ENCODE measurements around the gene PAQR4.

PAQR4 gene

GRCh38 chr16:3007957-3008689 is 39.0 kb downstream of the PAQR4 start:
- DNase-seq: no peak

- no peak for DNase-seq
Measured at GRCh38 chr16:3008690-3009037, 39.5 kb downstream of the PAQR4 start.

- DNase-seq: no peak
Measured at GRCh38 chr16:3009568-3010390, 40.6 kb downstream of the PAQR4 start.

GRCh38 chr16:3010510-3010909 is 41.4 kb downstream of the PAQR4 start:
- no peak for DNase-seq

GRCh38 chr16:3012246-3012645 is 43.1 kb downstream of the PAQR4 start:
- DNase-seq: no peak

GRCh38 chr16:3012828-3013420 is 43.8 kb downstream of the PAQR4 start, which contains the start of gene CLDN9:
Gene CLDN9 (plus strand): TSS chr16:3012923. CDS start chr16:3013363, 440 bp downstream.
- no peak for DNase-seq

- DNase-seq: no peak
Measured at GRCh38 chr16:3013491-3013951, 44.4 kb downstream of the PAQR4 start.

GRCh38 chr16:3013998-3014690 is 45.0 kb downstream of the PAQR4 start:
- no peak for DNase-seq

- no peak for DNase-seq
Measured at GRCh38 chr16:3014971-3015370, 45.8 kb downstream of the PAQR4 start.

GRCh38 chr16:3015865-3016521 is 46.8 kb downstream of the PAQR4 start:
- DNase-seq: no peak

GRCh38 chr16:3017344-3017743 is 48.2 kb downstream of the PAQR4 start:
- DNase-seq: no peak

GRCh38 chr16:3017794-3018506 is 48.8 kb downstream of the PAQR4 start, which contains the start of gene CLDN6:
Gene CLDN6 (minus strand): TSS chr16:3018183. CDS start chr16:3016021, 2,162 bp downstream.
- DNase-seq: no peak

- no peak for DNase-seq
Measured at GRCh38 chr16:3019594-3020246, 50.6 kb downstream of the PAQR4 start.

- no peak for DNase-seq
Measured at GRCh38 chr16:3020247-3020603, 51.1 kb downstream of the PAQR4 start, which contains the start of gene TNFRSF12A. Gene TNFRSF12A (plus strand): TSS chr16:3020368. CDS start chr16:3020398, 30 bp downstream.

GRCh38 chr16:3020604-3021448 is 51.7 kb downstream of the PAQR4 start:
- no peak for DNase-seq

GRCh38 chr16:3021449-3022207 is 52.5 kb downstream of the PAQR4 start:
- DNase-seq: no peak

GRCh38 chr16:3022208-3022683 is 53.1 kb downstream of the PAQR4 start:
- DNase-seq: no peak

- no peak for DNase-seq
Measured at GRCh38 chr16:3022684-3023414, 53.7 kb downstream of the PAQR4 start.

Data from NCI-H524 treated with DMSO at 0.1 percent for 48 hours (cell line).